ENCODE data around the gene DNAJC18.
"Not testable (repeated sequence)": the region's sequence is repeated elsewhere in the genome, so short reads cannot be mapped to it uniquely, and the experiment has no call there.

DNAJC18 gene

DNA sequence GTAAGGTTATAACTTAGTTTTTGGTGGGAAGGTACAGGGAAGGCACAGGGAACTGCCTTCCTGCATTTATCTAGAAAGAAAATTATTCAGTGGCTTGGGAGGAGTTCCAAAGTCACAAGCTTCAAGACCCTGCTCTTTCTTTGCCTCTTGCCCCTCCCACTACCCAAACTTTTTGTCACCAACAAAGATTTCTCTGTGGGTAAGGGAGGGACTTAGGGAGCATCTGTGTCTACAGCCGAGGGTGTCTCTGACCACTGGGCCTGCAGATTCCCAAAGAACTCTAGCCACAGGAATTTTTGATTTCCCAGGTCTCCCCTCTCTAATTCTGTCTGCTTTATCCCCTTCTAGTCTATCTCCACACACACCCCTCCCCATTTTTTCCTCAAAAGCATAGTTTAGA, 21.1 kb upstream of the DNAJC18 start:
- no peak for DNase-seq

DNA sequence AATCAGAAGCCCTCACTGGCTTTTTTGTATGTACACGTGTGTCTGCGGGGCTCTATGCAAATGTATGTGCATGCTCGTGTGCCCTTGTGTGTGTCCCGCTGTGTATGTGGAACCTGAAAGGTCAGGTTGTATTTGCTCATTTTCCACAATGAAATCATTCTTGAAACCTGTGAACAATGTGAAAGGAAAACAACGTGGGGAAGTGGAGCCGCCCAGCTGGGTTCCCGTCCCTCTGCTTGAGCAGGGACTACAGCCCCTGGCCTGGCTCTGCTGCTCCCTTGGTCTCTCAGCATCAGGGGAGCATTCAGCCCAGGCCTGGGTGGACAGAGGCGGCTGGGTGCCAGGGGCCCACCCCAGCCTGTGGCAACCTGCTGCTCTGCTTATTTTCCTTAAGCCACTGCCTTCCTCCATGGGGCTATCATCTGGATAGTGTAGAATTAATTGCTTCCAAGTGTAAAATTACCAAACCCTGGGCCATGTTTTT, 20.2 kb upstream of the DNAJC18 start:
- DNase-seq = no peak

DNA sequence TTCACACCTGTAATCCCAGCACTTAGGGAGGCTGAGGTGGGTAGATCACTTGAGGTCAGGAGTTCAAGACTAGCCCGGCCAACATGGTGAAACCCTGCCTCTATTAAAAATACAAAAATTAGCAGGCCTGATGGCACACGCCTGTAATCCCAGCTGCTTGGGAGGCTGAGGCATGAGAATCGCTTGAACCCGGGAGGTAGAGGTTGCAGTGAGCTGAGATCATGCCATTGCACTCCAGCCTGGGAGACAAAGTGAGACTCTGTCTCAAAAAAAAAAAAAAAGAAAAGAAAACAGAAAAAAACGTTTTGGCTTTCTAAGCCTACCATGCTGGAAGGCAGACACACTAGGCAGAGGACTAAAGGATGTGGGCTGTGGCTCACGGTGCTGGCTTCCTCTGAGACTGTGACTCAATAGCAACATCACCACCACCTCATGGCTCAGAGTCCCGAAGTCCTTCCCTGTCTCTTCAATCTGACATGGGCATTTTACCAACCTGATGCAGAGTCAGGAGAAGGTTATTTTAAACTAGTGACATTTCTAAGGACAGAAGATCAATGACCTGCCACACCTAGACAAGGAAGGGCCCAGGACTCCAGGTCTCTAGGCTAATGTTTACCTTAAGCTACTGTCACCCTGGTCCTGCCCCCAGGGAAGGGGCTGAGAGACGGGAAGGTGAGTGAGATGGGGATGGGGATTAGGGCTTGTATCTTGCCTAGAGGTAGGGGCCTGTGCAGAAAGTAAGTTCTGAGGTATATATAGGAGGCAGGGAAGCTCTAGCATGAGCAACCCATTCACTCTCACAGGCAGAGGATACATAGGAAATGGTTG, 19.5 kb upstream of the DNAJC18 start:
- DNase-seq = no peak

DNA sequence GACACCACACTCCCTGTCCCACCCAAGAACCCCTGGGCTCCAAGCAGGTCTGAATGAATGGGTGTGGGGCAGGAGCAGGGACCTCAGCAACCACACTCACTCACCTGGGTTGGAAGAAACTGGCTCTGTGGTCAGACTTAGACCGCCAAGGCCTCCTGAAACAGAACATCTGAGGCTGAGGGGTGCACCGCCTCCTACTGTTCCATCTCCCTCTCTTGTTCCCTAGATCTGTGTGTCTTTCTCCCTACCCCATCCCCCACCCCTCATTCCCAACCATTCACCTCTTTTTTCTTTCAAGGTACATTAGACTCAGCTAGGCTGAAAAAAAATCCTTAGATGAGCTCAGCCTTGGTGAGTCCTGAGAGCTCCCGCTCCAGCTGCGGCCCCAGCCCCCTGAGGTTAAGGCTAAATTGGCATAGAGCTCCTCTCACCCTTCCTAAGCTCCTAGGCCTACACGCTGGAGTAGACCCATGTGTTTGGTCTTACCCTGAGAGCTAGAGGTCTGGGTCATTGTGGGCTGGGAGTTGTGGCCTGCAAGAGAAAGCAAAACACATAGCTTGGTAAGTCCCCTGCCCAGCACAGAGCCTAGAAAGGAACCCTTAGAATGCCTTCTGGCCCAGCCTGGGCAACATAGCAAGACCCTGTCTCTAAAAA, 18.5 kb upstream of the DNAJC18 start:
- DNase-seq = no peak

DNA sequence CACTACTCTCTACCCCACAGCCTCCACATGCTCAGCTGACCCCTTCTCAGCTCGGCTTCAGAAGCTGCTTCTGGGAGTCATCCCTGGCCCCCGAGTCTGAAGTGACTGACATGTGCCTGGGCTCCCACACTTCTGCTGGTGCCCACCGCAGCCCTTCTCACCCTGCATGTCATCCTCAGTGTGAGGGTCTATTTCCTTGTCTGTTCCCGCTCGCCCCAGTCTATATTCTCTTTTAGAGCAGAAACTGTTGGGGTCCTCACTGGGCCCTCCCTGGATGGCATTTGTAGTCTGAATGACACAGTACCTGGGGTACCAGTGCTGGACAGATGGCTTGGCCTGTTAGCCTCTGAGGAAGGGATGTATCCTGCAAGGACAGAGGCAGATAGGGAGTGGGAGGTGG, 17.9 kb upstream of the DNAJC18 start:
- no peak for DNase-seq

GRCh38 chr5:139456776-139457175, 17.5 kb upstream of the DNAJC18 start:
- no peak for DNase-seq

DNA sequence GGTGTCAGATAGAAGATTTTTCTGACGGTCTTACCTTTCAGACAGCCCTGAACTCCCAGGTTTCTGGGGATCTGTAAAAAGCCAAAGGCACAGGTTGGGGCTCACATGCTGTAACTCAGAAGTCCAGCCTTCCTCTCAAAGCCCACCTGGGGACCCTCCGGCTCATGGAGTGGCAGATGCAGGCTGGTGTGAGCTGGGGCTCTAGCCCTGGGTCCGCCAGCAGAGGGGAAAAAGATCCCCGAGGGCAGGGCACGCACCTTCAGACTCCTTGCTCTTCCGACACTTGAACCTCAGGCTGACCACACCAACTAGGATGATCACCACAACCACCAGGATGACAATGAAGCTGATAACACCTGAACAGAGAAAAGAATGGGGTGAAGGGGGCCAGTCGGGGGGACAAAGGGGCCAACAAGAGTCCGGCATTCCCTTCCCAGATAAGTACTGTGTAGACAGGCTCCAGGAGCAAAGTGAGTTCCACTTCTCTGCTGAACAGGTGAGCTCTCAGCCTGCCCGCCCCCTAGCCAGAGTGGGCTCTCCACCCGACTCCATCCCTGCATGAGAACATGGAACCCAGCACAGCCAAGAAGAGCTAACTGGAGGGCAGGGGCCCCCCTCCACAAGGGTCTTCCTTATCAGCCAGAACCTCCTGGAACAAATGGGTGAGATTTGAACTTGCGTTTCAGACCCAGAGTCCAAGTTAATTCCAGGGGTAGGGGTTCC, 15.4 kb upstream of the DNAJC18 start:
- DNase-seq = no peak

- DNase-seq = no peak
Measured at GRCh38 chr5:139453683-139454567, 14.6 kb upstream of the DNAJC18 start.

DNA sequence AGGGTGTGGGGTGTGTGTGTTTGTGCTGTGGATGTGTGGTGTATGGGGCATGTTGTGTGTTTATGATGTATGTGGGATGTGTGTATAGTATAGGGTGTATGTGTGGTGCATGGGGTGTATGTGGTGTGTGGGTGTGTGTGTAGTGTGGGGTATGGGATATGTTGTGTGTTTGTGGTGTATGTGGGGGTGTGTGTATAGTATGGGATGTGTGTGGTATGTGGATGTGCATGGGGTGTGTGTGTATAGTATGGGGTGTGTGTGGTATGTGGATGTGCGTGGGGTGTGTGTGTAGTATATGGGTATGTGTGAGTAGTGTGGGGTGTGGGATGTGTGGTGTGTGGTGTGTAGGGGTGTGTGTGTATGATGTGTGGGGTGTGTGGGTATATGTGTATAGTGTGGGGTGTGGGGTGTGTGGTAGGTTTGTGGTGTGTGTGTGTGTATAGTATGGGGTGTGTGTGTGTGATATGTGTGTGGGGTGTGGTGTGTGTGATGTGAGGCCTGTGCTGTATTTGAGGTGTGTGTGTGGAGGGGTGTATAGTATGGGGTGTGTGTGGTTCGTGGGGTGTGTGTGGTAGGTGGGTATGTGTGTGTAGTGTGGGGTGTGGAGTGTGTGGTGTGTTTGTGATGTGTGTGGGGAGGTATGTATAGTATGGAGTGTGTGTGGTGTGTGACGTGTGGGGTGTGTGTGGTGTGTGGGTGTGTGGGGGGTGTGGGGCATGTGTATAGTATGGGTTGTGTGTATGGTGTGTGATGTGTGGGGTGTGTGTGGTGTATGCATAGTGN, 12.7 kb upstream of the DNAJC18 start:
- DNase-seq = no peak

- DNase-seq = no peak
Measured at GRCh38 chr5:139451176-139451575, 11.9 kb upstream of the DNAJC18 start.

GRCh38 chr5:139446956-139447779, 7.8 kb upstream of the DNAJC18 start:
- DNase-seq = no peak

DNA sequence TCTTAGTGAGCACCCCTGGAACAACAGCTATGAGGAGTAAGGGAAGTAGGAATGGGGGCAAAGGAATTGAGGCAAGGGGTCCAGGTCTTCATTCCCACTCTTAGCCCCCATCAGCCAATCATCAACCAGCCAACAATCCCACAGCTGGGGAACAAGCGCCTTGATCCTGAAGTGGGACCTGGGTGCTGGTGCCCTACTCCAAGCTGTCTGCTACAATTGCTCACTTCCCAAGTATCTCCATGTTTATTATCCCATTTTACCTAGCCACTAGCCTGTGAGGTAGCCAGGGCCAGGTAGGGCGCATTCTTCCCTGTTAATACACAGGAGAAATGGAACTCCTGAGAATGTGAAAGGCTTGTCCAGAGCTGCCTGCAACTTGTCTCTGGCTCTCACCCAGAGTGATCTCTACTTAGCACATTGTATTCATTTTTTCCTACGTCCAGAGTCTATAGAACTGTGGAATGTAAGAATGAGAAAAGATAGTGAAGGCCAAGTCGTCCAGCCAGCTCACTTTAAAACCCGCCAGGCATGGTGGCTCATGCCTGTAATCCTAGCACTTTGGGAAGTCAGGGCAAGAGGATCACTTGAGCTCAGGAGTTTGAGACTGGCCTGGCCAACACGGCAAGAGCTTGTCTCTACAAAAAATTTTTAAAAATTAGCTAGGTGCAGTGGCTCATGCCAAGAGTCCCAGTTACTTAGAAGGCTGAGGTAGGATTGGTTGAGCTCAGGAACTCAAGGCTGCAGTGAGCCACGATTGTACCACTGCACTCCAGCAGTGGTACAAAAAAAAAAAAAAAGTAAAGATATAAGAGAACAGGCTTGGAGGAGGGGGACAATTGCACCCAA, 6.2 kb upstream of the DNAJC18 start:
- no peak for DNase-seq

DNA sequence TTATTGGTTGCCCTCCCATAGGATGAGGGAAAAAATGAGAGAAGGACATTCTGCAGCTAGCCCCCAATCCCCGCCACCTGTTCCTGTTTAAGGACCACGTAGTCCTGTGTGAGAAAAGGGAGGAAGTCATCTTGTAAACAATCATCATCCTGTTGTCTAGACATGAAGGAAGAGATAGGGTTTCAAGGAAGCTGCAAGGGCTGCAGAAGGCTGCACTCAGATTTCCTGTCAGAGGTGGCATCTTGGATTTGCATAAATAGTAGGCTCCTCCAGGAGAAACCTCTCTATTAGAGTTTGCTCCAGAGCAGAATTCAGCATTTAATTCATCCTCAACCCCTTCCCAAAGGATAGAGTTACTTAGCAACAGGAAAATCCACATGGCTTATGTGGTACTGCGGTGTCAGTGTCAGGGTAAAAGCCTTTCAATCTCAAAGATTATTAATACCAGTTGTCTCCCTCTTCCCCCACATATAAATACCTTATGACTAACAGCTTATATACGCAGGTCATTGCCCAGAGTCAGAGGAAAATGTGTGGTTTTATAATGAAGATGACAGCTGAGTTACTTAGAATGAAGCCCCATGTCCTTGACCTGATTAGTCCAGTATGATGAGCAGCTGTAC, 4.6 kb upstream of the DNAJC18 start:
- DNase-seq = no peak

GRCh38 chr5:139440416-139440815, 1.1 kb upstream of the DNAJC18 start:
- not testable (repeated sequence) for DNase-seq

GRCh38 chr5:139438707-139439012, 665 bp downstream of the DNAJC18 start:
- DNase-seq = no peak

- no peak for DNase-seq
Measured at GRCh38 chr5:139435676-139436075, 3.6 kb downstream of the DNAJC18 start.

DNA sequence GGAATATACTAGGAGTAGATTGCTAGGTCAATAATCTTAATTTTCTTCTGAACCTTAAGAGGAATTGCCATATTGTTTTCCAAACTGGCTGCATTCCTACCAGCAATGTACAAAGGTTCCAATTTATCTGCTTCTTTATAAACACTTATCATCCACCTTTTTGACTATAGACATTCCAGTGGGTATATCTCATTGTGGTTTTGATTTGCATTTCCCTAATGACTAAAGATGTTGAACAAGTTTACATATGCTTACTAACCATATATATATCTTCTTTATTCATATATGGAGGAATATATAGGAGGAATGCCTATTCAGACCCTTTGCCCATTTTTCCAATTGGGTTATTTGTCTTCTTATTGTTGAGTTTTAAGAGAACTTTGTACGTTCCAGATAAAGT, 7.6 kb downstream of the DNAJC18 start:
- DNase-seq = no peak

DNA sequence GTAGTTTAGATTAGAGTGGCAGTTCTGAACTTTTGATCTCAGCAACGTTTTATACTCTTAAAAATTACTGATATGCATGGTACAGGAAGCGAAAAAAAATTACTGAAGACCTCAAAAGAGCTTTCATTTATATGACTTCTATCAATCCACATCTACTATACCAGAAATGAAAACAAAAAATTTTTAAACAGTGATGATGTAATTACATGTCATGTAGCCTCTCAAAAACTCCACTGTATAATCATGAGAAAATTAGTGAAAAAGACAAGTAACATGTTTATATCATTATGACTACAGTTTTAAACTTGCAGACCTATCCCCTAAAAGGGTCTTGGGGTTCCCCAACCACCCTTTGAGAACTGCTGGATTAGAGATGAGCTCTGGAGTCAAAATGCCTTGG, 9.3 kb downstream of the DNAJC18 start:
- no peak for DNase-seq

- no peak for DNase-seq
Measured at GRCh38 chr5:139426203-139426885, 13.0 kb downstream of the DNAJC18 start.
